ENCODE measurements around the gene SLC1A7. TPM values are rescaled to one million over a fixed set of nuclear protein-coding genes. Genes with fewer than 3 reads are reported as not detected.
A peak's percentile ranks its signal among the peaks of the same experiment; 100 is the strongest.

Gene SLC1A7
- polyA plus RNA-seq, 5 donors: 0.31 to 0.82 (median 0.67) TPM

DNA sequence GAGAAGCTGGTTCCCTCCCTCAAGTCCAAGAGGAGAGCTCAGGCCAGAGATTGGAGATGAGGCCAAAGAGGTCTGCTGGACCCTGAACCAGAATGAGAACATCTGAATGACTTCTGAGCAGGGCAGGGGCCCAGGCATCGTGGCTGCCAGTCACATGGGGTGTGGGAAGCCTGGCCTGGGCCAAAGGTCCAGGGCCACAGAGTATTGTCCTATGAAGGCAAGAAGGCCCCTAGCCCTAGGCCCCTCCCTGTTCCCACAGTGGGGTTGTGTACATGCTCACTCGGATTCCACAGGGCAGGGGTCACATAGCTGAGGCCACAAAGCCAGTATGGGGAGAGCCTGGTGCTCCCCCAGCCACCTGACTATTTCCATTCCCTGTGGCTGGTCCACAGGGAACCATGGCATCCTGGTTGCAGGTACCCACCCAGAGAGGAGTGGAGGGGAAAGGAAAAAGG, 18.5 kb upstream of the SLC1A7 start:
- DNase-seq: no peak

DNA sequence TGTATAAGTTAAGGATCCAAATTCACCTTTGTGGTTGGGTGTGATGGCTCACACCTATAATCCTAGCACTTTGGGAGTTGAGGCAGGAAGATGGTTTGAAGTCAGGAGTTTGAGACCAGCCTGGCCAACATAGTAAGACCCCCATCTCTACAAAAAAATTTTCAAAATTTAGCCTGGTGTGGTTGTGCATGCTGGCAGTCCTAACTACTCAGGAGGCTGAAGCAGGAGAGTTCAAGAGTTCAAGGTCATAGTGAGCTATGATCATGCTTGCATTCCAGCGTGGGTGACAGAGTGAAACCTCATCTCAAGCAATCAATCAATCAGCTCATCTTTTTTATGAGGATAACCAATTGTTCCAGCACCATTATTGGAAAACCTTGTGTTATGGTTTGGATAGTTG, 16.5 kb upstream of the SLC1A7 start:
- DNase-seq: no peak

DNA sequence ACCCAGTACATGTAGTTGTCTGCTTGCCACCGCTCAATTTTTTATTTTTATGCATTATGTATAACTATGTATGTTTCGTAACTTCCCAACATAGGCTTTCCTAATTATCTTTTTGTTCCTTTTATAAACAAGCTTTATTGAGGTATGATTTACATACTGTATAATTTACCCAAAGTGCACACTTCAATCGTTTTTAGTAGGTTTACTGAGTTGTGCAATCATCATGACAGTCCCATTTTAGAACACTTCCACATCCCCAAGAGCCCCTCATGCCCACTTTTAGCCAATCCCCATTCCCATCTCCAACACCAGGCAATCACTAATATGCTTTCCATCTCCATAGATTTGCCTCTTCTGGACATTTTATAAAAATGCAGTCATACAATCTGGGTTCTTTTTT, 14.3 kb upstream of the SLC1A7 start:
- DNase-seq: no peak

DNA sequence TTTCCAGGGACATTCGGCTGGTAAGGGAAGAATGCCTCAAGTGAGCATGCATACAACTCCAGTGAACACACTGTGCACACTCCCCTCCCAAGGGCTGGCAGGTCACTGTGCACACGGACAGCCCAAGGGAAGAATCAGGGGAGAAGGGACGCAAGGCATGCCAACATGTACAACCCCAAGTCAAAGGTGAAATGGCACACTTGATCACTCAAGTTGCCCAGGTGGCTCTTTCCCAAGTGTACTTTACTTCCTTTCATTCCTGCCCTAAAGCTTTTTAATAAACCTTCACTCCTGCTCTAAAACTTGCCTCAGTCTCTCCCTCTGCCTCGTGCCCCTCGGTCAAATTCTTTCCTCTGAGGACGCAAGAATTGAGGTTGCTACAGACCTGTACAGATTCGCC, 13.5 kb upstream of the SLC1A7 start:
- no peak for DNase-seq

DNA sequence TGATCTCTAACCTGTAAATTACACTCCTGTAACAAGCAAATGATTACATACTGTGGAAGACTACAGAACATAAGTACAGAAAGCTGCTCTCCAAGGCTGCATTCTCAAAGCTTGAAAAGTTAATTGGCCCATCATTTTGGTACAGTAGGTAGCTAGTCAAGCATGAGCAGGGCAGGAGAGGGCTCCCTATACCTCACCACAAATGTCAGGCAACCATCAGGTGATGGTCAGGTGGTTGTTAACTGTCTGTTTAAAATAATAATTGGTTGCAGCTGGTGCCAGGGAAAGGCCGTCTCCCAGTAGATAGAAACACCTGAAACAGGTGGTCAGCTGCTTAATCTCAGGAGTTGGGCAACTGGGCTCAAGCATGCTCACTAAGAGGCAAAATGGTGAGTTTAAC, 13.1 kb upstream of the SLC1A7 start:
- no peak for DNase-seq

DNA sequence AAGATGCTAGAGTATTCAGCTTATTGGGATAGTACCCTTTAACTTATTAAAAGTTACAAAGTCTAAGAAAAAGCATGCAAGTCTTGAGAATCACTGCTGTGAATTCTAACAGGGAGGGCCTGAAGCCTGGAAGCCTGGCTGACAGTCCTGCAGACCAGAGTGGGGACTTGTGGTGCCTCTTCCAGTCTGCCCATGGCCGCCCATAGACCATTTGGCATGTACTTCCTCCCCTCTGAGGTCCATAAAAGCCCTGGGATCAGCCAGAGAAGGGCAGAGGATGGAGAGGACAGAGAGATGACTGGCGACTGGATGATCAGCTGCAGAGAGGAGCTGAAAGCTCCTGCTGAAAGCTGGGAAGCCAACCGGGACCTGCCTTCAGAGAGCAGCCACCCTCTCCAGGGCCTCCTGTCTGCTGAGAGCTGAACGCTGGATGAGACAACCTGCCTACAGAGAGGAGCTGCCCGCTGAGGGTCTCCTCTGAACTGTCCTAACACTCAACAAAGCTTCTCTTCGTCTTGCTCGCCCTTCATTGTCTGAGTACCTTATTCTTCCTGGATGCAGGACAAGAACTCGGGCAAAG, 12.5 kb upstream of the SLC1A7 start:
- no peak for DNase-seq

DNA sequence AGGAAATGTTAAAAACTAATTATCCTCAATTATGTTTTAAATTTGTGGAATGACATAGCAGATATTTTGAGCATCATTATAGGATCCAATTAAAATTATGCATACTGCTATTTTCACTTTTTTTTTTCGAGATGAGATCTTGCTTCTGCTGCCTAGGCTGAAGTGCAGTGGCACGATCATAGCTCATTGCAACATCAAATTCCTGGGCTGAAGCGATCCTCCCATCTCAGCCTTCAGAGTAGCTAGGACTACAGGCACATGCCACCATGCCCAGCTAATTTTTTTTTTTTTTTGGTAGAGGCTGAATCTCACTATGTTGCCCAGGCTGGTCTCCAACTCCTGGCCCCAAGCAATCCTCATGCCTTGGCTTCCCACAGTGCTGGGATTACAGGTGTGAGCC, 11.3 kb upstream of the SLC1A7 start:
- DNase-seq: no peak

DNA sequence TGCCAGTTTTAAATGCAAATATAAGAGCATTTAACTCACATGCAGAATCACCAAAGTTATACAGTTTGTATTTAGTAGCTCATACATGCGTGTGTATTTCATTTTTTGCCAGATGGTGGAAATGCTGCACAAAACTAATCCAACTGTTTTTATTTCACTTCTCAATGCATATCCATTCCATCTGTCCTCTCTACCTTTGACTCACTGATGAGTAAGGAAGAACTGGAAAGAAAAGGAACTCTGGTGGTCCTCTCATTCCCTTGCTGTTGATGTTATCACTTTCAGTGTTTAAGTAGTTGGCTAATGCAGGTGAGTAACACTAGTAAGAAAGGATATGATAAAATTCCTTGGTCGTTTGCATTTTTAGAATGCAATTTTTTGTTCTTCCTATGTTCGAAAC, 5.7 kb upstream of the SLC1A7 start:
- no peak for DNase-seq

DNA sequence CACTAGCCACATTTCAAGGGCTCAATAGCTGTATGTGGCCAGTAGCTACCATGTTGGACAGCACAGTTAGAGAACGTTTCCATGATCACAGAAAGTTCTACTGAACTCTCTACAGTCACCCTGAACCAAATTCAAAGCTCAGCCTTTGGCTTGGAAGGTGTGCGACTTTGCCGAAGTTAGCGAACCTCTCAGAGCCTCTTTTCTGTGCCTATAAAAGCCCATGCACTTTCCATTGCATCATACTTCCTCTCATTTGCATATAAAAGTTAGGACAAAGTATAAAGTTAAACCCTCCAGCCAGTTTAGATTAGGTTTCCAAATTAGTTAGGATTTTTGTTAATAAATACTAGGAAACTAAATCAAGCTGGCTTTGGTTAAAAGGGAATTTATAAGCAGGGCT, 4.7 kb upstream of the SLC1A7 start:
- DNase-seq: no peak

DNA sequence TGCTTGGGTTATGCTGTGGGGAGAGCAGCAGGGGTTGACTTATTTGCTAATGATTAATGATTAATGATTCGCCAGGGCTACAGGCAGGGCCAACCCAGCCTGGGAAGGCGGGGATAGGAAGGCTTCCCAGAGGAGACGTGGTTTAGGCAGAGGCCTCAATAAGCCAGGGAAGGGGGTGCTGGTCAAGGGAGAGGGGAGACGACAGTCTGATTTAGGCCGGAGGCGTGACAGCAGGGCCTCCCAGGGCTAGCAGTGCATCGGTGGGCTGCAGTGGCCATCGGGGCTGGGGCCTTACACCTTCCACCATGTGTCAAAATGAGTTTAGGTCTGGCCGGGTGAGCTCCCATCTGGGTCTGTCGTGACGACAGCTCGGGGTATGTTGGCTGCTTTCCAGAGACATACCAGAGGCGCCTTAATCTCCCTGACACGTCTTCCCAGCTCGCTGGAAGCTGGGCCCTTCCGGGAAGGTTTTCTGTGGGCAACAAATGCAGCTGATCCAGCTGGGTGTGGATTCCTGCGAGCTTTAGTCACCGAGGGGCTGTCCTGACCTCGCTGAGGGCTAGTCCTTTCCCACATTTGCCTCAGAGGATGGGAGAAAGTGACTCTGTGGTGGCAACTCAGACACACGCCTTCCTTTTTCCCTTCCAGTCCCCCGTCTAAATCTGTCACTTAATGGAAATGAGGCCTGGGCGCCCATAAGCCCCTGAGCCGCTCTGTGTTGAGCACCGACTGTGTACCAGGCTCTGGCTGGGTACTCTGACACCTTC, 3.7 kb upstream of the SLC1A7 start:
- DNase-seq: peak; percentile 79 to 80

DNA sequence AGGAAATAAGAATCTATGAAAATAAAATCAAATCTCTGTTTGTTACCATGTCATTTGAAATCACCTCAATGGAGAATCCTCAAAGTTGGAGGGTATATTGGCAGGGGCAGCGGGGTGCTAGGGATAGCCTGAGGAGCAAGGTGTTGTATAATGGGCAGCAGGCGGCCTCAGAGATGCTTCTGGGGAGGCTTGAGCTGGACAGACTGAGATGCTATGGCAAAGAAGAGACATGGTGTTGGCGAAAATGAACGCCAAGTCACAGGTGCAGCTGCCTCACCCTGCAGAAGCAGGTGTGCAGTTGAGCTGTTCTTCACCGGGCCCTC, 3.1 kb upstream of the SLC1A7 start:
- DNase-seq: no peak

DNA sequence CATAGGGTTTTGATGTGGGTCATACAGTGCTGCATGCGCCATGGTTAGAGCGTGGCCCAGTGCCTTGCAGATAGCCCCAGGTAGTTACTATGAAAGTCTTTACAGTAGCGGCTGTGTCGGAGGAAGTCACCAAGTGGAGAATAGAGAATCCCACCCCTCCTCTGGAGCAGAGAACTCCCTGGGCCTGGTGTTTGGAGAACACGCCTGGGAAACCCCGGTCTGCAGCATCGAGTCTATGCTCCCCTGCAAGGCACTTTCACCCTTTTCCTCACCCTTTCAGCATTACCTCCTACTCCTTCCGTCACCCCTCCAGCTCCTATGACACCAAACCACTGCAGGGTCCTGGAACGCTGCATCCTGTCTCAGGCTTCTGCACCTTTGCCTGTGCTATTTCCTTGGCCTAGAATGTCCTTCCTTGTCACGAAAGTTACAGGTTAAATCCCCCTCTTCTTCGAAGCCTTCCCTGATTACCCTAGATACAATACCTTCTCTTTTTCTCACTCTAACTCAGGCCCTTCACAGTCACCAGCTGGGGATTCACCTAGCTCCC, 2.7 kb upstream of the SLC1A7 start:
- DNase-seq: no peak

DNA sequence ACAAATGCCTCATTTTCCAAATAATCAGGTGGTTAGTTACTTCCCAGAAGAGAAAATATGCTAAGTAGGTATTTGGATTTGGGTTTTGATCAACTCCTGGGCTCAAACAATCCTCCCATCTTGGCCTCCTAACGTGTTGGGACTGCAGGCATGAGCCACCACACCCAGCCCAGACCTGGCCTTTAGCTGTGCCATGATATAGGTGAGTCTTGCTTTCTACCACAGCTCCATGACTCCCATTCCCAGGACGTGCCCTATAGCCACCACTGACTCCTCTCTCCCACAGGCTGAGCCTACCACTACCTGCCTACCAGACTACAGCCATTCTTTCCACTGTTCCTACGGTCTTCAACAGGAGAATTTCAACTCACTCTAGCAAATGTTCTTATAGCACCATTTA, 1.8 kb upstream of the SLC1A7 start:
- DNase-seq: no peak

DNA sequence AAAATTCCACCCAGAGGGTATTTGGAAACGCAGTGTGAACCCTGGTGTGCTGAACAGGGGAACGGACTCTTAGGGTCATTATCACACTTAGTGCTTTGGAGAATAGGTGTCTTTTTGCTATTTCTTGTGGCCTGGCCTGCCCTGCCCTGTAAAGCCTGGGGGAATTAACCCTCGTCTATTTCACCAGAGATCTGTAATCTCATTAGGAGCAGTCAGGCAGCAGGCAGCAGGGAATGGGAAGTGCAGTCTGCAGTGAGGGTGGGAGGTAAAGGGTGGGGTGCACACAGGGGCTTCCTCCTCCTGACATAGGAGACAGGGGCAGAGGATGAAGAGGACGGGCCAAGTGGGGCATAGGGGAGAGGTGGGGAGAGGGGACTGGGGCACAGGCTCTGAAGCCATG, 1.1 kb upstream of the SLC1A7 start:
- no peak for DNase-seq

DNA sequence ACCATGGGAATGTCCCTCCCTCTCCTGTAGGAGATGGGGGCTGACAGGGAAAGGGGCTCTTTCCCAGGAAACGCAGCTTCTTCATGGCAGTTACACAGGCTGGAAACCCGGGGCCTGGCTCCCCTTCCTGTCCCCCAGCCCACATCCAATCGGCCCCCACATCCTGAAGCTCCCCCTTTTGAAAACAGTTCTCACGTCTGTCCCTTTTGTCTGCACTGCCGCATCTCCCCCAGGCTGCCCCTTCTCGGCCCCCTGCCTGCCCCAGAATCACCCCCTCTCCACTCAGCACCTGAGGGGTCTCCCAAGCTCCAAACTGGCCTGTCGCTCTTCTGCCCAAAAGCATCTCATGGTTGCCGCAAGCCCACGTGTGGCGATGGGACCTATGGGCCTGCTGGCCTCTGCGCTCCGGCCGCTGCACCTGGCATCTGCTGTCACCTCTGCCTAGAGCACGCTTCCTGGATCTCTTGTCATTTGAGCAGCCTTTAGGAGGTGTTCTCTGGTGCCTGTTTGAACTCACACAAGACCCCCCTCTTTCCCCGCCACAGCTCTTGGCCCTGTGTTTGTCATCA, 867 bp downstream of the SLC1A7 start:
- DNase-seq: no peak

DNA sequence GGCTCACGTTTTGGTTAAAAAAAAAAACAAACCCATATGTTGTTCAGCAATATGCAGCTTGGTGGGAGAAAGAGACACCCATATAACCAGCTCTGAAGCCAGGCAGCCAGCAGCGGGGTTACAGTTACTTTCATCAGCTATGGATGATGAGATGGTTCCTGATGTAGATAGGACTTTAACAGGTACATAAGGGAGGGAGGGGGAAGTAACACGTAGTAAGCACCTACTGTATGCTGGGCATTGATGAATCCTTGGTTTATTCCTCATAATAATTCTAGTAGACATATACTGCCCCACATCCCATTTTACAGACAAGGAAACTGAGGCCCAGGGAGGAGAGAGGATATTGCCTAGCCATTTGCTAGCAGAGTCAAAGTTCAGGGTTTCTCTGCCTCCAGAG, 2.0 kb downstream of the SLC1A7 start:
- DNase-seq: no peak

DNA sequence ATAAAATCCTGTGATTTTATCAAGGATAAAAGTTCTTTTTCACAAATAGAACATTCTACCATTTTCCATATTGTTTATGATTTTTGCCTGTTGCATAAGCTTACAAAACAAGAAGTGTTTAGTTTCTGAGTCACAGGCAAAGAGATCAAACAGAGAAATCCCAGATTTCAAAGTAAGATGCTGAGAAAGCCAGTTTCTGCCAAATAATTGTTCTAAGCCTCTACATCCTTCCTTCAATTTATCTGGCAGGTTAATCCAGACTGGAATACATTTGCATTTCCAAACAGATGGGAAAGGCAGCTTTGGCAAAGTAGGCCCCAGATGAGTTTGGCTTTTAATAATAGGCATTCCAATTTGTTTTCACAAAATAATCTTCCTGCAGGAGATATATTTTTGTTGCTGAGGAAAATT, 2.5 kb downstream of the SLC1A7 start:
- no peak for DNase-seq

DNA sequence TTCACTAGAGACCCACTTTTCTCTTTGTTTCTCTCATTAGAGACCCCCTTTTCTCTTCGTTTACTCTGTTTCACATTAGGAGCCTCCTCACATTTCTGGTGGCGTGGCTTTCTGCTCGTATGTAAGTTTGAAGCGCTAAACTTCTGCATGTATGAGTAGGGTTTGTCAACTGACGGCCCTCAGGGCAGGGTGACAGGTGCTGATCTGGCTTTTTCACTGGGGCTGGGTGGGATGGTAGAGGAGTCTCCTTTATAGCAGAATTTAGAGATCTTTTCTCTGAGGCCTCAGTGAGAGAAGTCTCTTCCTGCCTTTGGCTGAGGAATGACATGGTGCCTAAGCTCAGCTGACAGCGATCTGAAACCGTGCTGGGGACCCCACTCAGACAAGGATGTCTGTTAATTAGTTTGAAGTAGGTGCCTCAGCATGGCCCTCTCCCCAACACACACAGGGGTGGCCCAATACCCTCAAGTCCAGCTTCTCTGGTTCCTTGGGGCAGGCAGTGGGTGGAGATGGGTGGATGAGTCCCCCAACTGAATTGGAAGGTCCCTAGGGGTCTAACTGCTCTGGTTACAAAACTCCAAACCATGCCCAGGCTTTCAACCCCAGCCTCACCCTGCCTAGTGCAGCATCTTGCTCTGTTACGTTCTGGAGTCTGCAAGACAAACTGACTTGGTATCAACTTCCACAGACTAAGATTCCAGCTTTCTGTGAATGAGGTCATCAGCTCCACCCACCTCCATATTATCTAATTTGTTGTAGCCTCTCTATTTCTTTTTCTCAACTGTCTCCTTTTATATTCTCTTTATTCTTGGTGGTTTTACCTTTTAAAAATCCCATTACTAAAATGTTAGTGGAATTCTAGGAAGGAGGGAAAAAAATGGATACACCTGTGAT, 3.2 kb downstream of the SLC1A7 start:
- DNase-seq: no peak

DNA sequence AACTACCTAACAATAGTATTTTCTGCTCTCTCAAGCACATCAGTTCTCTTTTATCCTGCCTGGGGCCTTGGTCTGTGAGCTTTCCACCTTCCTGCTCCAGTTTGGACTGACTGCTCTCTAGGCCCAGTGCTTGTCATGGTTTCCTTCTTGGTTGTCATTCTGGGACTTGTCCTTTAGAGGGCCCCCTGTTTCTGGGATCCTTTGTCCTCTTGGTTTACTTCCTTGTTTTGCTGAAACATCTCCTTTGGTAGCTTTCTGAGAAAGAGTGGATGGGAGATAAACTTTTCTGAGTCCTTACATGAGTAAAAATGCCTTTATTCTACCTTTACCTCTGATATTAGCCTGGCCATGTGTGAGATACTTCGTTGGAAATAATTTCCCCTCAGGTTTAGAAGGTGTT, 4.7 kb downstream of the SLC1A7 start:
- no peak for DNase-seq

DNA sequence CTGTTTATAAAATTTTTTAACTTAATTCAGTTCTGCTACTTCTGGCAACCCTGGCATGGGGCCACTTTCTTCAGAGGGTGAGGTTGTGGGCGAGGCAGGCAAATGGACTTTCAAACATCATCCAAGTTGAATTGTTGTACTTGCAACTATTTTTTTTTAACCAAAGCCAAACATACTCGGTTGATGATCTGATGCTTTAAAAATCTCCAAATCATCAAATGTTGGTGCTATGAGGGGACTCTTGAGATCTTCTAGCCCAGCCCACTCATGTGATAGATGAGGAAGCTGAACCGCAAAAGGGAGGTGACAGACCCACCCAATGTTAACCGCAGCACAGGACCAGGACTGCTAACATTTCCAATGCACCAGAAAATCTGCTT, 6.7 kb downstream of the SLC1A7 start:
- no peak for DNase-seq

DNA sequence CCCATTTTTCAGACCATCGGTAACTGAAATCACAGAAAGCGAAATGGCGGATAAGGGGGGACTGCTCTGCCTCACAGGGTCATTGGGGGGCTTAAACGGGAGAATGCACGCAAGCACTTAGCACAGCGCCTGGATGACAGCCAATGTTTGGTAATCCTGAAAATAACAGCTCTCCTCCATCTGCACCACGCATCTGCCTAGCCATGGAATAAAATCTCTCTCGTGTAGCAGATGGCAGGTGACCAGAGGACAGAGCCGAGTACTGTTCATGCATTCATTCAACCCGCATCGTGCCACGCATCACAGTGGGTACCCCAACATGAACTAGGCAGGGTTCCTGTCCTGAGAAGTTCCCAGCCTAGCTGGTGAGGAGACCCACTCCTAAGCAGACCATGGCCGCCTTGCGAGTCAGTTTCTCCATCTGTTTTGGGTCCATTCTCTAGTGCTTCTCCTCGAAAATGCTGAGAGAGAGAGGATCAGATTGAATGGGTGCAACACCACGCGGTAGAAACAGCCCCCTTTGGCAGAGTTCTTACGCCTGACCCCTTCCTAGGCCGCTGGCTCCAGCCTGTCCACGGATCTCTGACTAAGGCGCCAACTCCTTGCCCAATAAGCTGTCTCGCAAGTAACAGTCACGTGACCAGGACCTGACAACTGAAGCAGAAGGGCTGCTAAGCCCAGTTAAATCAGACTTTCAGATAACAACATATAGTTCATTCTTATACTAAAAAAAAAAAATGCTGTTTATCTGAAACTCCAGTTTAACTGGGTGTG, 7.3 kb downstream of the SLC1A7 start:
- DNase-seq: peak; percentile 83 to 86
